Loucy (cell line): ENCODE measurements around the gene TFCP2L1.

Experiments used
- H2AFZ ChIP-seq: fragments of 200-600 bp; sonication (generic); 2 replicates; pipeline ENCODE4 v1.6.0; 2016; ENCODE audit warnings: antibody characterized with exemption, mild to moderate bottlenecking, low read length, moderate library complexity
- H3F3A ChIP-seq: fragments of 200-600 bp; 2 replicates; pipeline ENCODE4 v1.6.0; 2016; ENCODE audit warnings: antibody characterized with exemption, low read depth, mild to moderate bottlenecking
- H3K27me3 ChIP-seq: fragments of 200-600 bp; sonication (generic); 2 replicates; pipeline ENCODE4 v1.6.1; 2014; ENCODE audit warnings: low read length, mild to moderate bottlenecking; ENCODE audit not compliant: insufficient read depth, poor library complexity, severe bottlenecking
- H3K36me3 ChIP-seq: fragments of 200-600 bp; sonication (generic); 2 replicates; pipeline ENCODE4 v1.6.1; 2016; ENCODE audit warnings: low read length; ENCODE audit not compliant: insufficient read depth
- H3K4me1 ChIP-seq: fragments of 200-600 bp; sonication (generic); 2 replicates; pipeline ENCODE4 v1.5.1; 2014; ENCODE audit warnings: low read length, mild to moderate bottlenecking; ENCODE audit not compliant: insufficient read depth, poor library complexity, severe bottlenecking
- H3K4me2 ChIP-seq: fragments of 200-600 bp; sonication (generic); 2 replicates; pipeline ENCODE4 v1.6.0; 2014; ENCODE audit warnings: antibody characterized with exemption, low read length, low read depth, mild to moderate bottlenecking; ENCODE audit not compliant: poor library complexity, severe bottlenecking
- H3K4me3 ChIP-seq: fragments of 200-600 bp; sonication (generic); 2 replicates; pipeline ENCODE4 v1.5.1; 2014; ENCODE audit warnings: low read length, mild to moderate bottlenecking, mixed read lengths; ENCODE audit not compliant: poor library complexity, severe bottlenecking
- H3K79me2 ChIP-seq: fragments of 200-600 bp; sonication (generic); 2 replicates; pipeline ENCODE4 v1.6.1; 2014; ENCODE audit warnings: low read length; ENCODE audit not compliant: insufficient read depth
- H3K9ac ChIP-seq: fragments of 200-600 bp; sonication (generic); 2 replicates; pipeline ENCODE4 v1.6.0; 2014; ENCODE audit warnings: mild to moderate bottlenecking, low read depth, low read length, moderate library complexity; ENCODE audit not compliant: poor library complexity, severe bottlenecking
- H3K9me2 ChIP-seq: fragments of 200-600 bp; sonication (generic); replicated peaks from 2 replicates; pipeline ENCODE4 v1.6.1; 2016; ENCODE audit warnings: low read depth, low read length, mixed read lengths
- H3K9me3 ChIP-seq: fragments of 200-600 bp; sonication (generic); 2 replicates; pipeline ENCODE4 v1.6.1; 2014; ENCODE audit warnings: mild to moderate bottlenecking, antibody characterized with exemption, low read length, low read depth; ENCODE audit not compliant: insufficient read depth
- H4K20me1 ChIP-seq: fragments of 200-600 bp; sonication (generic); 2 replicates; pipeline ENCODE4 v1.6.0; 2014; ENCODE audit warnings: antibody characterized with exemption, low read length, mild to moderate bottlenecking; ENCODE audit not compliant: insufficient read depth, poor library complexity, severe bottlenecking
- CTCF ChIP-seq: fragments of 200-600 bp; sonication (generic); conservative IDR thresholded peaks from 2 replicates; pipeline ENCODE4 v1.5.1; 2014; ENCODE audit warnings: mild to moderate bottlenecking, antibody characterized with exemption, low read length
- EZH2phosphoT487 ChIP-seq: fragments of 200-600 bp; IDR thresholded peaks from 2 replicates; pipeline ENCODE4 v1.6.1; 2018; ENCODE audit warnings: antibody characterized with exemption, mild to moderate bottlenecking, moderate library complexity, borderline replicate concordance

Gene TFCP2L1

GRCh38 chr2:121173806-121174205 lies 111.2 kb downstream of the TFCP2L1 start:
- H3K4me3 ChIP-seq = no peak overlapping the region
- TF ChIP-seq CTCF (no peak), EZH2phosphoT487 (no peak)
- H3K4me1 ChIP-seq = no peaks in the 10 kb centered on the region
- H2AFZ ChIP-seq = no peak overlapping the region
- H3F3A ChIP-seq = no peaks in the 10 kb centered on the region
- H3K9ac ChIP-seq = no peak overlapping the region
- no peaks in the 10 kb centered on the region for H3K27me3 ChIP-seq
- H3K9me2 ChIP-seq = no peaks in the 10 kb centered on the region
- no peaks in the 10 kb centered on the region for H4K20me1 ChIP-seq
- H3K36me3 ChIP-seq = no peaks in the 10 kb centered on the region
- no peaks in the 10 kb centered on the region for H3K79me2 ChIP-seq
- H3K4me2 ChIP-seq = no peak overlapping the region
- peaks cover 4% of the 10 kb centered on the region for H3K9me3 ChIP-seq

GRCh38 chr2:121173112-121173511 lies 111.9 kb downstream of the TFCP2L1 start:
- H2AFZ ChIP-seq = no peak overlapping the region
- no peaks in the 10 kb centered on the region for H4K20me1 ChIP-seq
- peaks cover 4% of the 10 kb centered on the region for H3K9me3 ChIP-seq
- H3K27me3 ChIP-seq = no peaks in the 10 kb centered on the region
- H3K4me1 ChIP-seq = no peaks in the 10 kb centered on the region
- H3K36me3 ChIP-seq = no peaks in the 10 kb centered on the region
- no peak for TF ChIP-seq CTCF
- TF ChIP-seq EZH2phosphoT487 = no peak
- H3F3A ChIP-seq = no peaks in the 10 kb centered on the region
- no peak overlapping the region for H3K4me2 ChIP-seq
- no peak overlapping the region for H3K9ac ChIP-seq
- H3K9me2 ChIP-seq = no peaks in the 10 kb centered on the region
- no peaks in the 10 kb centered on the region for H3K79me2 ChIP-seq
- no peak overlapping the region for H3K4me3 ChIP-seq

- Histone ChIP-seq H3K9me3 (peaks cover 4% of the 10 kb centered on the region), H3K4me2 (no peak overlapping the region), H4K20me1 (no peaks in the 10 kb centered on the region), H2AFZ (no peak overlapping the region), H3K4me3 (no peak overlapping the region), H3K79me2 (no peaks in the 10 kb centered on the region), H3K9ac (no peak overlapping the region), H3F3A (no peaks in the 10 kb centered on the region), H3K4me1 (no peaks in the 10 kb centered on the region), H3K36me3 (no peaks in the 10 kb centered on the region), H3K27me3 (no peaks in the 10 kb centered on the region), H3K9me2 (no peaks in the 10 kb centered on the region)
- TF ChIP-seq CTCF (no peak), EZH2phosphoT487 (no peak)
Measured at GRCh38 chr2:121172456-121172855, 112.5 kb downstream of the TFCP2L1 start.
